H4 (cell line): ENCODE results near the gene MIX23. TPM values are rescaled to one million over a fixed set of nuclear protein-coding genes. Genes with fewer than 3 reads are reported as not detected.

ENCODE experiments used
- DNase-seq: peaks from one replicate; pipeline ENCODE4 v3.0.0-alpha.2; 2015; ENCODE audit warnings: low spot score
- total RNA-seq: library from RNA; depleted of rRNA; stranded (reverse); fragments of >200 nt; shearing (Covaris generic); gene quantifications from 2 replicates; pipeline ENCODE4 v1.2.3, GENCODE V29; 2014

MIX23 gene
- total RNA-seq, 1 experiment from 2014 or later = 52.8 TPM

GRCh38 chr3:122392868-122393844, 10.1 kb upstream of the MIX23 start:
- DNase-seq = peak; percentile 73

- DNase-seq = no peak
These were observed 8.8 kb upstream of the MIX23 start for GRCh38 chr3:122391681-122392446.

GRCh38 chr3:122390665-122391064, 7.6 kb upstream of the MIX23 start:
- no peak for DNase-seq

- no peak for DNase-seq
These were observed 6.9 kb upstream of the MIX23 start for GRCh38 chr3:122389892-122390291.

GRCh38 chr3:122389197-122389596, 6.2 kb upstream of the MIX23 start:
- no peak for DNase-seq

GRCh38 chr3:122387709-122388108, 4.7 kb upstream of the MIX23 start:
- no peak for DNase-seq

GRCh38 chr3:122383771-122384697, 1.0 kb upstream of the MIX23 start, which contains the start of gene FAM162A:
TSS of gene FAM162A (plus strand) at chr3:122384182. CDS start at chr3:122384266, 84 bp downstream.
- peak; percentile 94 for DNase-seq

- DNase-seq = no peak
These were observed 5.1 kb downstream of the MIX23 start for GRCh38 chr3:122377975-122378374.

- DNase-seq = no peak
These were observed 9.0 kb downstream of the MIX23 start for GRCh38 chr3:122374034-122374433.

GRCh38 chr3:122366379-122366749, 16.7 kb downstream of the MIX23 start:
- no peak for DNase-seq

GRCh38 chr3:122365582-122366378, 17.3 kb downstream of the MIX23 start:
- peak; percentile 15 for DNase-seq

GRCh38 chr3:122365073-122365472, 18.0 kb downstream of the MIX23 start:
- no peak for DNase-seq

- no peak for DNase-seq
These were observed 18.5 kb downstream of the MIX23 start for GRCh38 chr3:122364490-122364889.

GRCh38 chr3:122362026-122362425, 21.0 kb downstream of the MIX23 start:
- DNase-seq = no peak

GRCh38 chr3:122358703-122359032, 24.4 kb downstream of the MIX23 start:
- DNase-seq = no peak

- no peak for DNase-seq
These were observed 25.0 kb downstream of the MIX23 start for GRCh38 chr3:122357828-122358702.

GRCh38 chr3:122356402-122356801, 26.6 kb downstream of the MIX23 start:
- DNase-seq = peak; percentile 46

- no peak for DNase-seq
These were observed 27.4 kb downstream of the MIX23 start for GRCh38 chr3:122355612-122356011.

GRCh38 chr3:122353893-122354401, 29.1 kb downstream of the MIX23 start:
- no peak for DNase-seq

GRCh38 chr3:122353215-122353614, 29.8 kb downstream of the MIX23 start:
- no peak for DNase-seq
